ENCODE measurements around the gene SCN10A.

SCN10A gene

DNA sequence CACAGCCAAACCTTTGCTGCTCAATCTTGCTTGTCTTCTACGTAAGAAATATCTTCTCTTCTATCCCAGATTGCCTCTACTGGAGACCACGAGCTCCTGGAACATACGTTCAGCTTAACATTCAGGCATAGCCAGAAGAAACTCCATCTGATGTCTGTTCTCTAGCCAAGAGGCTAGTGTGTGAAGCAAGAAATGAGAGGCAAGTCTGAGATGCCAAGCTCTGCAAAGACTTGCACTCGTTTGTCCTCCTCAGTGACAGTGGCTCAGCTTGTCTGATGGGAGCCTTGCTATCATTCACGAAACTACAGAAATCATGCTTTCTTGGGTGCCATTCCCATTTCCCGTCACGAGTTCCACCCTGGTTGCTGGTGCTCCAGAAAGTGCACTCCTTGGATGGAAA is at the start of gene SCN10A:
SCN10A (minus strand) TSS at position 192 of the 400 bp plus-strand sequence. CDS start 22,207 bp downstream, outside the sequence.
- H3K4me3 ChIP-seq (ENCODE audit: low read depth, low read length), result no peak within 1 kb of the TSS
- TF ChIP-seq, protein P1, sequence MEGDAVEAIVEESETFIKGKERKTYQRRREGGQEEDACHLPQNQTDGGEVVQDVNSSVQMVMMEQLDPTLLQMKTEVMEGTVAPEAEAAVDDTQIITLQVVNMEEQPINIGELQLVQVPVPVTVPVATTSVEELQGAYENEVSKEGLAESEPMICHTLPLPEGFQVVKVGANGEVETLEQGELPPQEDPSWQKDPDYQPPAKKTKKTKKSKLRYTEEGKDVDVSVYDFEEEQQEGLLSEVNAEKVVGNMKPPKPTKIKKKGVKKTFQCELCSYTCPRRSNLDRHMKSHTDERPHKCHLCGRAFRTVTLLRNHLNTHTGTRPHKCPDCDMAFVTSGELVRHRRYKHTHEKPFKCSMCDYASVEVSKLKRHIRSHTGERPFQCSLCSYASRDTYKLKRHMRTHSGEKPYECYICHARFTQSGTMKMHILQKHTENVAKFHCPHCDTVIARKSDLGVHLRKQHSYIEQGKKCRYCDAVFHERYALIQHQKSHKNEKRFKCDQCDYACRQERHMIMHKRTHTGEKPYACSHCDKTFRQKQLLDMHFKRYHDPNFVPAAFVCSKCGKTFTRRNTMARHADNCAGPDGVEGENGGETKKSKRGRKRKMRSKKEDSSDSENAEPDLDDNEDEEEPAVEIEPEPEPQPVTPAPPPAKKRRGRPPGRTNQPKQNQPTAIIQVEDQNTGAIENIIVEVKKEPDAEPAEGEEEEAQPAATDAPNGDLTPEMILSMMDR (IDR thresholded peaks at IDR 0.05; ENCODE audit: low read depth, low read length, missing control alignments), result no peak
- DNase-seq (ENCODE audit: low read depth), result no peak

DNA sequence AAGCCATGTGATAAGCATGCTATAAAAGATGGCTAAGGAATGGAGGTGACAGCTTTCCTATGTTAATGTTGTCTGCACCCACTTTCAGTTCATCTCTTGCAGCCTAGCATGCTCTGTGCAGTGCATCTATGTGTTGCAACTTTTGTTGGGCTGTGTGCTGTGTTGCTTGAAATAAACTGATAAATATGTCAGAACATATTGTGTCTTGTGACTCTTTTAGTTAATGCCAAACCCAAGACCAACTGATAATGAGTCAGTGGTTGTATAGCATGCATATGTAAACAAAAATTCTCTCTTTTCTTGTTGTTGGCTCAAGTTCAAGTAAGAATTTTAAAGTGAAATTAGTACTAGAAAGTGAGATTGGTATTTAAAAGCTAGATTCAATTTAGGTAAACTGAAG is 37.0 kb upstream of the SCN10A start:
- H3K4me3 ChIP-seq (ENCODE audit: low read depth, low read length), result no peak overlapping the region
- TF ChIP-seq, protein P1 (IDR thresholded peaks at IDR 0.05; ENCODE audit: low read depth, low read length, missing control alignments), result no peak
- no peak for DNase-seq (ENCODE audit: low read depth)

DNA sequence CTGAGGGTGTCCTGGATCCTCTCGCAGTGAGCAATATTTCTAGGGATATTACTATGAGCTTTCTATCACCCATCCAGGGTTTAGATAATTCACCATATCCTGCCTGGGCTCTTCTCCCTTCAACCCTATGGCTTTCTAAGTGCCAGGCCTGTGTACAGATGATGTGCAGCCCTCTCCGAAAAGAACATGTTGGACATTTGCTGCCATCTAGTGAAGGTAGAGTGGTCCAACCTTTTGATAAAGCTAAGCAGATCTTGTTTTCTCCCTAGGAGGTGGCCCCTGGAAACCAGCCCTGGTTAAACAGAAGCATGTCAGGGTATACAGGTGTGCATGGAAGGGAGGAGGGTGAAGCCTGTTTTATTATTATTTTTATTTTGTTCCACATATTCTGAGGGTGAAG is 27.9 kb upstream of the SCN10A start:
- TF ChIP-seq, protein P1 (IDR thresholded peaks at IDR 0.05; ENCODE audit: low read depth, low read length, missing control alignments), result peak; percentile 25
- H3K4me3 ChIP-seq (ENCODE audit: low read depth, low read length), result no peak overlapping the region
- DNase-seq (ENCODE audit: low read depth), result no peak

DNA sequence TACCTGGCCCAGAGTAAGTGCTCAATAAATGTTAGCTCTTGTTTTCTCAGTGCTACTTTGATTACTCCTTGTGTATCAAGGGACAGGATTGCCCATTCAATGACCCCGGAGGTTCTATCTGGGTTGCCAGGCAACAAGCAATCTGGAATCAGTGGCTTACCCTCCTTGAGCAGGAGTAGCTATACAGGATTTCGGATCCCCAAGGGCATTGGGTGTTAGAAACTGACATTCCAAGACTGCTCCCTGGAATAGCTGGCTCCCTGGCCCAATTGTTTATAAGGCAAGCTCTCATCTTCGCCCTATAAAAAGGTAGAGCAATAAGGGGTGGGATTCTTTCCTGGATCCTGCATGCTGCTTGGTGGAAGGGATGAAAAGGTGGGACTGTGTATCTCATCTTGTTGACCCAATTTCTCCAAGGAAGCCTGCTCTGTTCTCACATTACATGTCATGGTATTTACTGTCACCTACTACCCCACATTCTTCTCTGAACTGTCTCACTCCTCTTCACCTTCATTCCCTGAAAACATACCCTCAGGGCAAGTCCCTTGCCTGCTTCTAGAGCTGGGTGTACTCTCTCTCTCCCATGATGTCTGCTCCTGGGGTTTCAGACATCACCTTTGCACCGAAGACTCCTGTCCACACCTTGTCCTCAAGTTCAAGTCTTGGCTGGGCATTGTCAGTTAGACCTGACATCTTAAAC is 26.4 kb upstream of the SCN10A start:
- H3K4me3 ChIP-seq (ENCODE audit: low read depth, low read length), result no peak overlapping the region
- TF ChIP-seq, protein P1 (IDR thresholded peaks at IDR 0.05; ENCODE audit: low read depth, low read length, missing control alignments), result no peak
- DNase-seq (ENCODE audit: low read depth), result no peak

DNA sequence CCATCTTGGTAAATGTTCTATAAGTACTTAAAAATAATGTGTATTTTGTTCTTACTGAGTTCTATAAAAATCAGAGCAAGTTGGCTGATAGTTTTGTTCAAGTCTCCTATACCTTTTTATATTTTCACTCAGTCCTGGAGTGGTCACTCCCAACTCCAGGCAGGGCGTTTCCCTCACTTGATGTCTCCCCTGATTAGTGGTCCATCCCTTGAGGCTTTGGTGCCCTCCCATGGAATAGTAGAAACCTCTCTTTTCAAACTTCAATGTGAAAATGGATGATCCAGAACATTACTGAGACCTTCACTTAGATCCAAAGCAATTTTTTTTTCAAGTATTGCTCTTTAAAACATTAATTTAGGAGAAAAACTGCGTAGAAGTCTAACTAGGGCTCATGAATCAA is 25.0 kb upstream of the SCN10A start:
- no peak for DNase-seq (ENCODE audit: low read depth)
- H3K4me3 ChIP-seq (ENCODE audit: low read depth, low read length), result no peak overlapping the region
- TF ChIP-seq, protein P1 (IDR thresholded peaks at IDR 0.05; ENCODE audit: low read depth, low read length, missing control alignments), result no peak

DNA sequence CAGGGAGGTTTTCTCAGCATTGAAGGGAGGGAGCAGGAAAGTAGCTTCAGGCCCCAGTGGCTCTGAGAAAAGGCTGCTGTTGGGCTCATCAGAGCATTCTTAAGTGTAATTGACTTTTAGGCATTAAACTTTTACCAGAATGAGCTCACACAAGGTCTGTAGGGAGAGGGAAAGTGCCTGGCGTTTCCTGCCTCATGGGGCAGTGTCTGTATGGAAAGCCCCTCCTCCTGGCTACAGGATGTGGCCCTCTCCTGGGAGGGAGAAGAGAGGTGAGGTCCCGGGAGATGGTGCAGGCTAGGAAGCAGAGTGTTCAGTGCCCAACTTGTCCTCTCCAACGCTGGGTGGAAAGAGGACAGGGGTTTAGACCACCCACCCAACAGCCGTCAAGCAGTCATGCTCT is 21.3 kb upstream of the SCN10A start:
- H3K4me3 ChIP-seq (ENCODE audit: low read depth, low read length), result no peak overlapping the region
- TF ChIP-seq, protein P1 (IDR thresholded peaks at IDR 0.05; ENCODE audit: low read depth, low read length, missing control alignments), result no peak
- no peak for DNase-seq (ENCODE audit: low read depth)

DNA sequence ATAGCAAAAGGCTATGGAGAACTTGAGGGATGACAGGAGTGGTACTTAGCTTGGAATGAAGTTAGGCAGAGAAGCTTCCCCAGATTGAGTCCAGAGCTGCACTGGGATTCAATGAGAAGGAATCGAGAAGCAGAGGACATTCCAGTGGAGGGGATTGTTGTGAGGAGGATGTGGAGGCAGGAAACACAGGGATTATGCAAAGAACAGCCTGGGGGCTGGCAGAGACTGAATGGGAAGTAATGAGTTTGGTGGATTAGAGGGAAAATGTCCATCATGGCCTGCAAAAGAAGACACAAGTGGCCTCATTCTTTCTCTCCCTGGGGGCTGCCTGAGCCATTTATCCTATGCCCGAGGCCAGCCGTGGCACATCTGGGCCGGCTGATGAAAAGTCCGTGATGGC is 20.5 kb upstream of the SCN10A start:
- DNase-seq (ENCODE audit: low read depth), result no peak
- TF ChIP-seq, protein P1 (IDR thresholded peaks at IDR 0.05; ENCODE audit: low read depth, low read length, missing control alignments), result no peak
- H3K4me3 ChIP-seq (ENCODE audit: low read depth, low read length), result no peak overlapping the region

All from GM12864 (cell line).